Effector memory CD8-positive, alpha-beta T cell (primary cell): ENCODE measurements around the gene KATNIP.
A peak's percentile ranks its signal among the peaks of the same experiment; 100 is the strongest.

Source experiments
- ATAC-seq: fragments of 150-1000 bp; cut with Tn5 transposase; replicated peaks from 2 replicates; pipeline ENCODE4 v1.10.0; 2021; ENCODE audit warnings: mild to moderate bottlenecking, moderate library complexity
- DNase-seq, 3 experiments: peaks; one replicate each; pipeline ENCODE4 v3.0.0; 2021
- H3K27ac Mint-ChIP-seq, 2 donors: one replicate each; pipeline ENCODE4 v1.8.0; 2022; ENCODE audit warnings: mild to moderate bottlenecking in 2 of 2, mixed read lengths in 2 of 2, moderate library complexity in 2 of 2
- H3K27me3 Mint-ChIP-seq, 2 donors: one replicate each; pipeline ENCODE4 v1.8.0; 2022; ENCODE audit warnings: mixed read lengths in 2 of 2
- H3K36me3 Mint-ChIP-seq: one replicate; pipeline ENCODE4 v1.8.0; 2022; ENCODE audit warnings: mild to moderate bottlenecking, moderate library complexity, mixed read lengths; ENCODE audit not compliant: insufficient read depth
- H3K4me1 Mint-ChIP-seq, 2 donors: one replicate each; pipeline ENCODE4 v1.8.0; 2022; ENCODE audit warnings: low read depth in 2 of 2, mixed read lengths in 2 of 2
- H3K4me3 Mint-ChIP-seq, 2 donors: one replicate each; pipeline ENCODE4 v1.8.0; 2022; ENCODE audit warnings: mild to moderate bottlenecking in 2 of 2, mixed read lengths in 2 of 2, moderate library complexity in 2 of 2
- H3K9me3 Mint-ChIP-seq, 2 donors: one replicate each; pipeline ENCODE4 v1.8.0; 2022; ENCODE audit warnings: mixed read lengths in 2 of 2

The KATNIP gene

GRCh38 chr16:27520982-27521673 is 28.8 kb upstream of the KATNIP start:
- H3K4me1 Mint-ChIP-seq = peaks cover 5 to 22% of the 10 kb centered on the region in 2 donors
- no peak for ATAC-seq
- H3K4me3 Mint-ChIP-seq = peak overlapping the region in 1 of 2 donors; percentile 31
- no peak for DNase-seq
- H3K27ac Mint-ChIP-seq = peak overlapping the region in 1 of 2 donors; percentile 72
- no peaks in the 10 kb centered on the region for H3K9me3 Mint-ChIP-seq
- peaks cover 29% of the 10 kb centered on the region for H3K36me3 Mint-ChIP-seq
- H3K27me3 Mint-ChIP-seq = no peaks in the 10 kb centered on the region

- H3K36me3 Mint-ChIP-seq = peaks cover 40% of the 10 kb centered on the region
Observed at GRCh38 chr16:27522173-27522707, 27.7 kb upstream of the KATNIP start.

GRCh38 chr16:27526180-27526579 is 23.8 kb upstream of the KATNIP start:
- Mint-ChIP-seq H3K4me3 (no peak overlapping the region), H3K36me3 (peaks cover 74% of the 10 kb centered on the region), H3K27me3 (no peaks in the 10 kb centered on the region), H3K27ac (no peak overlapping the region), H3K4me1 (peaks cover 4 to 11% of the 10 kb centered on the region in 2 donors), H3K9me3 (no peaks in the 10 kb centered on the region)
- no peak for ATAC-seq
- no peak for DNase-seq

More at GRCh38 chr16:27522173-27522707, 27.7 kb upstream of the KATNIP start:
- Mint-ChIP-seq H3K4me1 (peaks cover 5 to 17% of the 10 kb centered on the region in 2 donors), H3K9me3 (no peaks in the 10 kb centered on the region), H3K27me3 (no peaks in the 10 kb centered on the region), H3K4me3 (no peak overlapping the region), H3K27ac (peak overlapping the region in 1 of 2 donors; percentile 10)
- no peak for ATAC-seq
- DNase-seq = no peak

- Mint-ChIP-seq H3K27me3 (no peaks in the 10 kb centered on the region), H3K9me3 (no peaks in the 10 kb centered on the region), H3K4me3 (no peak overlapping the region), H3K4me1 (peaks cover 0 to 3% of the 10 kb centered on the region in 2 donors), H3K36me3 (peaks cover 80% of the 10 kb centered on the region), H3K27ac (no peak overlapping the region)
- DNase-seq (no peak), ATAC-seq (no peak)
Observed at GRCh38 chr16:27528294-27528693, 21.6 kb upstream of the KATNIP start.

GRCh38 chr16:27529962-27530361 is 20.0 kb upstream of the KATNIP start:
- H3K4me3 Mint-ChIP-seq = no peak overlapping the region
- ATAC-seq (no peak), DNase-seq (no peak)
- H3K27me3 Mint-ChIP-seq = no peaks in the 10 kb centered on the region
- H3K4me1 Mint-ChIP-seq = peaks cover 0 to 3% of the 10 kb centered on the region in 2 donors
- no peak overlapping the region for H3K27ac Mint-ChIP-seq
- peaks cover 82% of the 10 kb centered on the region for H3K36me3 Mint-ChIP-seq
- H3K9me3 Mint-ChIP-seq = no peaks in the 10 kb centered on the region

GRCh38 chr16:27531186-27531585 is 18.8 kb upstream of the KATNIP start:
- Mint-ChIP-seq H3K36me3 (peaks cover 88% of the 10 kb centered on the region), H3K9me3 (no peaks in the 10 kb centered on the region), H3K27ac (peak overlapping the region in 1 of 2 donors; percentile 5), H3K4me3 (no peak overlapping the region), H3K4me1 (peaks cover 0 to 3% of the 10 kb centered on the region in 2 donors), H3K27me3 (no peaks in the 10 kb centered on the region)
- ATAC-seq (no peak), DNase-seq (no peak)

GRCh38 chr16:27531826-27532800 is 17.8 kb upstream of the KATNIP start:
- Mint-ChIP-seq H3K4me3 (no peak overlapping the region), H3K27ac (peak overlapping the region; percentile 30 to 65), H3K9me3 (no peaks in the 10 kb centered on the region), H3K4me1 (peaks cover 0 to 3% of the 10 kb centered on the region in 2 donors), H3K36me3 (peaks cover 86% of the 10 kb centered on the region), H3K27me3 (no peaks in the 10 kb centered on the region)
- ATAC-seq (no peak), DNase-seq (no peak)

- Mint-ChIP-seq H3K27me3 (no peaks in the 10 kb centered on the region), H3K4me3 (no peak overlapping the region), H3K27ac (peak overlapping the region in 1 of 2 donors; percentile 46), H3K36me3 (peaks cover 87% of the 10 kb centered on the region), H3K9me3 (no peaks in the 10 kb centered on the region), H3K4me1 (peaks cover 4 to 9% of the 10 kb centered on the region in 2 donors)
- DNase-seq = no peak
- ATAC-seq = no peak
Observed at GRCh38 chr16:27534256-27534655, 15.7 kb upstream of the KATNIP start.

- Mint-ChIP-seq H3K36me3 (peaks cover 89% of the 10 kb centered on the region), H3K27me3 (no peaks in the 10 kb centered on the region), H3K4me3 (no peak overlapping the region), H3K27ac (peak overlapping the region; percentile 9 to 53), H3K4me1 (peaks cover 11 to 17% of the 10 kb centered on the region in 2 donors), H3K9me3 (no peaks in the 10 kb centered on the region)
- ATAC-seq = no peak
- DNase-seq = no peak
Observed at GRCh38 chr16:27538528-27538927, 11.4 kb upstream of the KATNIP start.

GRCh38 chr16:27539120-27539519 is 10.8 kb upstream of the KATNIP start:
- DNase-seq (no peak), ATAC-seq (no peak)
- H3K9me3 Mint-ChIP-seq = no peaks in the 10 kb centered on the region
- peaks cover 89% of the 10 kb centered on the region for H3K36me3 Mint-ChIP-seq
- peak overlapping the region in 1 of 2 donors; percentile 41 for H3K4me3 Mint-ChIP-seq
- no peaks in the 10 kb centered on the region for H3K27me3 Mint-ChIP-seq
- H3K27ac Mint-ChIP-seq = peak overlapping the region; percentile 9 to 84
- peaks cover 12 to 17% of the 10 kb centered on the region in 2 donors for H3K4me1 Mint-ChIP-seq

GRCh38 chr16:27539636-27540035 is 10.3 kb upstream of the KATNIP start:
- ATAC-seq (no peak), DNase-seq (no peak)
- Mint-ChIP-seq H3K27ac (peak overlapping the region; percentile 9 to 84), H3K4me1 (peaks cover 12 to 17% of the 10 kb centered on the region in 2 donors), H3K4me3 (peak overlapping the region in 1 of 2 donors; percentile 41), H3K9me3 (no peaks in the 10 kb centered on the region), H3K27me3 (no peaks in the 10 kb centered on the region), H3K36me3 (peaks cover 89% of the 10 kb centered on the region)

- Mint-ChIP-seq H3K27ac (peak overlapping the region in 1 of 2 donors; percentile 70), H3K4me3 (no peak overlapping the region), H3K4me1 (peaks cover 25 to 41% of the 10 kb centered on the region in 2 donors), H3K27me3 (no peaks in the 10 kb centered on the region), H3K9me3 (no peaks in the 10 kb centered on the region), H3K36me3 (peaks cover 71% of the 10 kb centered on the region)
- DNase-seq (no peak), ATAC-seq (no peak)
Observed at GRCh38 chr16:27543801-27544200, 6.1 kb upstream of the KATNIP start.

- Mint-ChIP-seq H3K4me3 (no peak overlapping the region), H3K27ac (no peak overlapping the region), H3K36me3 (peaks cover 68% of the 10 kb centered on the region), H3K9me3 (no peaks in the 10 kb centered on the region), H3K4me1 (peaks cover 23 to 43% of the 10 kb centered on the region in 2 donors), H3K27me3 (no peaks in the 10 kb centered on the region)
- ATAC-seq = no peak
- DNase-seq = no peak
Observed at GRCh38 chr16:27544671-27545070, 5.3 kb upstream of the KATNIP start.
